CD14-positive monocyte (primary cell): Measurements from ENCODE around the gene ZBTB4. TPM values are rescaled to one million over a fixed set of nuclear protein-coding genes. Genes with fewer than 3 reads are reported as not detected.
A peak's percentile ranks its signal among the peaks of the same experiment; 100 is the strongest.

Source experiments
- DNase-seq, 3 donors: peaks; one replicate each; pipeline ENCODE4 v3.0.0-alpha.2; 2011 to 2022
- H2AFZ ChIP-seq: 2 replicates; pipeline ENCODE4 v1.6.0; 2012; ENCODE audit warnings: mild to moderate bottlenecking, low read depth, low read length, inconsistent platforms; ENCODE audit not compliant: insufficient read depth, poor library complexity, severe bottlenecking
- H3K27ac ChIP-seq, 2 donors: 1 replicate in 1 of 2; 2 replicates in 1 of 2; pipeline ENCODE4 v1.5.1; 2012 to 2013; ENCODE audit warnings: low read length in 2 of 2, control low read depth in 1 of 2, inconsistent platforms in 1 of 2, low read depth in 1 of 2, mild to moderate bottlenecking in 1 of 2
- H3K27me3 ChIP-seq, 2 donors: one replicate each; pipeline versions ENCODE4 v1.6.0 to v1.6.1; 2011 to 2013; ENCODE audit warnings: low read length in 2 of 2; ENCODE audit not compliant: control insufficient read depth in 2 of 2, insufficient read depth in 2 of 2
- H3K36me3 ChIP-seq, 2 donors: replicated peaks in 1 of 2; 1 replicate in 1 of 2; 2 replicates in 1 of 2; pipeline versions ENCODE4 v1.5.1 to v1.6.1; 2012 to 2013; ENCODE audit warnings: low read length in 2 of 2, control low read depth in 1 of 2, inconsistent platforms in 1 of 2, mild to moderate bottlenecking in 1 of 2; ENCODE audit not compliant: insufficient read depth in 2 of 2, control insufficient read depth in 1 of 2
- H3K4me1 ChIP-seq, 2 donors: 1 replicate in 1 of 2; 2 replicates in 1 of 2; pipeline versions ENCODE4 v1.5.1 to v1.6.1; 2012 to 2013; ENCODE audit warnings: low read length in 2 of 2, control low read depth in 1 of 2, inconsistent platforms in 1 of 2, mild to moderate bottlenecking in 1 of 2, moderate library complexity in 1 of 2; ENCODE audit not compliant: insufficient read depth in 2 of 2, control insufficient read depth in 1 of 2
- H3K4me2 ChIP-seq: replicated peaks from 2 replicates; pipeline ENCODE3; 2012; ENCODE audit warnings: low read length, moderate library complexity, mild to moderate bottlenecking; ENCODE audit not compliant: poor library complexity, severe bottlenecking; ENCODE audit errors: extremely low read depth
- H3K4me3 ChIP-seq, 3 experiments: fragments of 200-600 bp in 1 of 3; sonication (generic) in 1 of 3; replicated peaks in 1 of 3; 1 replicate in 2 of 3; 2 replicates in 1 of 3; pipeline ENCODE4 v1.5.1; 2011 to 2013; ENCODE audit warnings: low read length in 3 of 3, mild to moderate bottlenecking in 3 of 3, control low read depth in 2 of 3, low read depth in 2 of 3, inconsistent platforms in 1 of 3, moderate library complexity in 1 of 3
- H3K79me2 ChIP-seq: 2 replicates; pipeline ENCODE4 v1.6.0; 2012; ENCODE audit warnings: mild to moderate bottlenecking, control low read depth, inconsistent platforms, low read length, moderate library complexity; ENCODE audit not compliant: insufficient read depth
- H3K9ac ChIP-seq: 2 replicates; pipeline ENCODE4 v1.6.0; 2017; ENCODE audit warnings: low read length, mild to moderate bottlenecking; ENCODE audit not compliant: insufficient read depth, poor library complexity, severe bottlenecking
- H3K9me3 ChIP-seq, 2 donors: replicated peaks in 1 of 2; 1 replicate in 1 of 2; 2 replicates in 1 of 2; pipeline versions ENCODE4 v1.5.1 to v1.6.1; 2012 to 2013; ENCODE audit warnings: low read length in 2 of 2, control low read depth in 1 of 2; ENCODE audit not compliant: control insufficient read depth in 1 of 2, insufficient read depth in 1 of 2
- H4K20me1 ChIP-seq: 2 replicates; pipeline ENCODE4 v1.6.0; 2012; ENCODE audit warnings: mild to moderate bottlenecking, low read length, control low read depth, moderate library complexity; ENCODE audit not compliant: insufficient read depth
- H3K27ac Mint-ChIP-seq, 7 donors: one replicate each; pipeline ENCODE4 v1.8.0; 2020; ENCODE audit warnings: mild to moderate bottlenecking in 7 of 7, mixed read lengths in 7 of 7, moderate library complexity in 6 of 7, inconsistent platforms in 2 of 7
- H3K27me3 Mint-ChIP-seq, 3 donors: one replicate each; pipeline ENCODE4 v1.8.0; 2021 to 2022; ENCODE audit warnings: low read depth in 3 of 3, mild to moderate bottlenecking in 3 of 3, mixed read lengths in 3 of 3, moderate library complexity in 3 of 3, inconsistent platforms in 1 of 3
- H3K36me3 Mint-ChIP-seq, 2 donors: one replicate each; pipeline ENCODE4 v1.8.0; 2020; ENCODE audit warnings: mixed read lengths in 2 of 2, inconsistent platforms in 1 of 2, mild to moderate bottlenecking in 1 of 2
- H3K4me1 Mint-ChIP-seq: one replicate; pipeline ENCODE4 v1.8.0; 2020; ENCODE audit warnings: mild to moderate bottlenecking, mixed read lengths
- H3K4me3 Mint-ChIP-seq, 2 donors: one replicate each; pipeline ENCODE4 v1.8.0; 2020; ENCODE audit warnings: mild to moderate bottlenecking in 2 of 2, mixed read lengths in 2 of 2, moderate library complexity in 1 of 2
- H3K9me3 Mint-ChIP-seq, 7 donors: one replicate each; pipeline ENCODE4 v1.8.0; 2020 to 2022; ENCODE audit warnings: mixed read lengths in 7 of 7, mild to moderate bottlenecking in 6 of 7, moderate library complexity in 6 of 7, inconsistent platforms in 2 of 7
- WGBS: methylation state at CpG from one replicate; pipeline ENCODE4 v1.1.5; 2013; ENCODE audit warnings: missing lambda C conversion rate; ENCODE audit not compliant: insufficient coverage; 5-methylcytosine and 5-hydroxymethylcytosine counted together
- intact Hi-C, 2 donors: fragments of 100-400 bp; cut with micrococcal nuclease; formaldehyde crosslinking; loops; one replicate each; pipeline versions ENCODE4 v1.15.0 to v1.15.1; 2023
- polyA plus RNA-seq, 3 donors: library from polyadenylated mRNA; depleted of rRNA in 1 of 3; unstranded in 2 of 3; stranded (reverse) in 1 of 3; fragments of 300-500 nt in 2 of 3; fragments of >200 nt in 1 of 3; fragmentation: Illumina TruSeq in 2 of 3; gene quantifications; 1 replicate in 2 of 3; 2 replicates in 1 of 3; pipeline ENCODE4 v1.2.3, GENCODE V29; 2012 to 2021
- TF ChIP-seq, protein P1 (sequence below): fragments of 200-600 bp; IDR thresholded peaks from one replicate; pipeline ENCODE4 v1.8.0; 2022; ENCODE audit warnings: antibody characterized with exemption, mild to moderate bottlenecking

The ZBTB4 gene
- polyA plus RNA-seq, 3 donors: 3.4 to 8.1 (median 4.4) TPM

DNA sequence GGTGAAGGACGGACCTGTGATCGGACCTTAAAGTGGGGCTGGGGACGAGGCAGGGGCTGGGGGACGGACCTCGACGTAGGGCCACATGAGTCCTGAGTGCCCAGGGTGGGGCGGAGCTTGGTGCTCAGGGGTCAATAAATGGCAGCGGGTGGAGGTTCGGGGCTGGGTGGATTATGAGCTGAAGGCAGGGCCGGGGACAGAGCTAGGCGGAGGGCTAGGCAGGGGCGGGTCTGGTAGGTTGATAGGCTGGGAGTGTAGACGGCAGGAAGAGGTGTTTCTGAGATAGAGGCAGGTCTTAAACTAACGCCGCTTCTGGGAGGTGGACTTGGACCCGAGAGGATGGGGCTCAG is 33.8 kb downstream of the ZBTB4 start:
- peaks cover 10 to 13% of the 10 kb centered on the region in 2 donors for H3K36me3 Mint-ChIP-seq
- peaks cover 23% of the 10 kb centered on the region for H3K4me1 Mint-ChIP-seq
- intact Hi-C loops: no loop called here
- no peaks in the 10 kb centered on the region for H4K20me1 ChIP-seq
- no peaks in the 10 kb centered on the region for H3K79me2 ChIP-seq
- no peaks in the 10 kb centered on the region for H3K36me3 ChIP-seq
- H3K27me3 Mint-ChIP-seq: peaks cover 74 to 89% (median 85%) of the 10 kb centered on the region in 3 donors
- 5% methylated on average over 10 of the region's 16 CpGs for WGBS
- TF ChIP-seq, protein P1, sequence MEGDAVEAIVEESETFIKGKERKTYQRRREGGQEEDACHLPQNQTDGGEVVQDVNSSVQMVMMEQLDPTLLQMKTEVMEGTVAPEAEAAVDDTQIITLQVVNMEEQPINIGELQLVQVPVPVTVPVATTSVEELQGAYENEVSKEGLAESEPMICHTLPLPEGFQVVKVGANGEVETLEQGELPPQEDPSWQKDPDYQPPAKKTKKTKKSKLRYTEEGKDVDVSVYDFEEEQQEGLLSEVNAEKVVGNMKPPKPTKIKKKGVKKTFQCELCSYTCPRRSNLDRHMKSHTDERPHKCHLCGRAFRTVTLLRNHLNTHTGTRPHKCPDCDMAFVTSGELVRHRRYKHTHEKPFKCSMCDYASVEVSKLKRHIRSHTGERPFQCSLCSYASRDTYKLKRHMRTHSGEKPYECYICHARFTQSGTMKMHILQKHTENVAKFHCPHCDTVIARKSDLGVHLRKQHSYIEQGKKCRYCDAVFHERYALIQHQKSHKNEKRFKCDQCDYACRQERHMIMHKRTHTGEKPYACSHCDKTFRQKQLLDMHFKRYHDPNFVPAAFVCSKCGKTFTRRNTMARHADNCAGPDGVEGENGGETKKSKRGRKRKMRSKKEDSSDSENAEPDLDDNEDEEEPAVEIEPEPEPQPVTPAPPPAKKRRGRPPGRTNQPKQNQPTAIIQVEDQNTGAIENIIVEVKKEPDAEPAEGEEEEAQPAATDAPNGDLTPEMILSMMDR: no peak
- H3K27ac Mint-ChIP-seq: peak overlapping the region in 2 of 7 donors; percentile 30 to 66
- H3K9me3 ChIP-seq: peaks cover 0 to 9% of the 10 kb centered on the region in 2 donors
- peaks cover 19 to 21% of the 10 kb centered on the region in 2 donors for H3K4me1 ChIP-seq
- H3K27me3 ChIP-seq: peaks cover 37 to 79% of the 10 kb centered on the region in 2 donors
- H3K4me2 ChIP-seq: peak overlapping the region; percentile 80
- peak overlapping the region; percentile 78 to 94 for H3K4me3 Mint-ChIP-seq
- DNase-seq: no peak
- peaks cover 0 to 15% (median 5%) of the 10 kb centered on the region in 7 donors for H3K9me3 Mint-ChIP-seq
- peak overlapping the region; percentile 9 to 72 (median 44) for H3K4me3 ChIP-seq
- no peak overlapping the region for H3K9ac ChIP-seq
- H2AFZ ChIP-seq: peak overlapping the region; percentile 76
- no peak overlapping the region for H3K27ac ChIP-seq

DNA sequence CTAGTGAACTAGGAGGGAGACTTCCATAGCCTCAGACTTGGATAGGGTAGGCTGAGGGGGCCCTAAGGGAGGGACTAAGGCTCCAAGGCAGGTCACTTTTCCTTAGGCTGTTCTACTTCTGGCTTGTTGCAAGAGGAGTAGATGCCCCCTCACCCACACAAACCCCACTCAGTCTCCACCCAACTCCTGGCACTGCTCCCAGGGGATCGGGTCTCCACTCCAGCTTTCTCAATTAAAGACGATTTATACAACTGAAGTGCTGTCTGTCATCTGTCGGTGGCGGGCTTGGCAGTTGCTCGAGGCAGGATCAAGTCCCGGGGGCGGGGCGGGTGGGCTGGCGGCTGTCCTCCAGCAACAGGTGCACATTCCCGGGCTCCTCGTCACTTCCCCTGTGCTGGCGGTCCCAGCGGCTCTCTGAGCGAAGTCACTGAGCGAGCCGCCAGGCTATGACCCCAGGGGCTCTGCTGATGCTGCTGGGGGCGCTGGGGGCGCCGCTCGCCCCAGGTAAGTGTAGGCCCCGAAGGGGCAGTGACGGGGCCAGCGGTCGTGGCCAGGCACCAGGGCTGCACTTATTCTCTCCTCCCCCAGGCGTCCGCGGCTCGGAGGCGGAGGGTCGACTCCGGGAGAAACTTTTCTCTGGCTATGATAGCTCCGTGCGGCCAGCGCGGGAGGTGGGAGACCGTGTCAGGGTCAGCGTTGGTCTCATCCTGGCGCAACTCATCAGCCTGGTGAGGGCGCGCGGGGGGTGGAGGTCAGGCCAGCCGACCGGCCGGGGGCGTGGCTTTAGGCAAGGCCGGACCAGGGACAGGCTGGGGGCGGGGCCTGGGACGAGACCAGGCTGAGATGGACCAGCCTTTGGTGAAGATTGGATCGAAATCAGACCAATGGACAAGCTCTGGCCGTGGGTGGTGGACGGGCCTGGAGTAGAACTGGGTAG is 34.5 kb downstream of the ZBTB4 start, which contains the start of gene CHRNB1:
TSS of gene CHRNB1 (plus strand) at position 380 of the 937 bp plus-strand sequence. CDS start at position 447, 67 bp downstream.
- TF ChIP-seq, protein P1: no peak
- H3K9me3 Mint-ChIP-seq: peaks cover 0 to 20% (median 10%) of the 10 kb centered on the region in 7 donors
- H3K27me3 Mint-ChIP-seq: peaks cover 80 to 94% (median 92%) of the 10 kb centered on the region in 3 donors
- peak; percentile 66 to 72 (median 68) for DNase-seq
- Histone ChIP-seq H3K4me1 (peaks cover 25 to 27% of the 10 kb centered on the region in 2 donors), H3K27ac (no peak within 1 kb of the TSS), H2AFZ (peak within 1 kb of the TSS; percentile 76), H3K36me3 (no peaks in the 10 kb centered on the region), H3K9ac (no peak within 1 kb of the TSS), H3K27me3 (peaks cover 43 to 86% of the 10 kb centered on the region in 2 donors), H4K20me1 (no peaks in the 10 kb centered on the region), H3K4me3 (peak within 1 kb of the TSS; percentile 9 to 72 (median 44)), H3K9me3 (peaks cover 0 to 15% of the 10 kb centered on the region in 2 donors), H3K79me2 (no peaks in the 10 kb centered on the region), H3K4me2 (peak within 1 kb of the TSS; percentile 80)
- peaks cover 10 to 13% of the 10 kb centered on the region in 2 donors for H3K36me3 Mint-ChIP-seq
- peaks cover 30% of the 10 kb centered on the region for H3K4me1 Mint-ChIP-seq
- H3K27ac Mint-ChIP-seq: peak within 1 kb of the TSS in 3 of 7 donors; percentile 30 to 66 (median 58)
- 2% methylated on average over 50 of the region's 51 CpGs for WGBS
- intact Hi-C loops: no loop called here
- peak within 1 kb of the TSS; percentile 78 to 94 for H3K4me3 Mint-ChIP-seq
